Neural progenitor cell (in vitro differentiated cells): ENCODE measurements around the gene TTLL9. TPM values are rescaled to one million over a fixed set of nuclear protein-coding genes. Genes with fewer than 3 reads are reported as not detected.

ENCODE experiments used
- DNase-seq: peaks from one replicate; pipeline ENCODE4 v3.0.0-alpha.2; 2016; ENCODE audit warnings: low spot score
- H2AFZ ChIP-seq: fragments of 200-600 bp; sonication (generic); replicated peaks from 2 replicates; pipeline ENCODE4 v1.6.1; 2016; ENCODE audit warnings: antibody characterized with exemption
- H3F3A ChIP-seq: fragments of 200-600 bp; sonication (generic); 2 replicates; pipeline ENCODE4 v1.6.1; 2016; ENCODE audit warnings: antibody characterized with exemption, low read depth
- H3K27ac ChIP-seq: fragments of 200-600 bp; sonication (generic); 2 replicates; pipeline ENCODE4 v1.5.1; 2016; ENCODE audit warnings: mild to moderate bottlenecking
- H3K27me3 ChIP-seq: fragments of 200-600 bp; sonication (generic); 2 replicates; pipeline ENCODE4 v1.6.1; 2016; ENCODE audit warnings: mild to moderate bottlenecking, moderate library complexity
- H3K36me3 ChIP-seq: fragments of 200-600 bp; sonication (generic); 2 replicates; pipeline ENCODE4 v1.5.1; 2016
- H3K4me1 ChIP-seq: fragments of 200-600 bp; sonication (generic); 2 replicates; pipeline ENCODE4 v1.6.1; 2016; ENCODE audit warnings: mixed run types
- H3K4me2 ChIP-seq: fragments of 200-600 bp; sonication (generic); 2 replicates; pipeline ENCODE4 v1.6.1; 2016
- H3K4me3 ChIP-seq: fragments of 200-600 bp; sonication (generic); 2 replicates; pipeline ENCODE4 v1.5.1; 2016
- H3K79me2 ChIP-seq: fragments of 200-600 bp; sonication (generic); 2 replicates; pipeline ENCODE4 v1.6.1; 2016; ENCODE audit warnings: low read depth
- H3K9ac ChIP-seq: fragments of 200-600 bp; sonication (generic); 2 replicates; pipeline ENCODE4 v1.6.1; 2016
- H3K9me3 ChIP-seq: fragments of 200-600 bp; sonication (generic); 2 replicates; pipeline ENCODE4 v1.5.1; 2016; ENCODE audit warnings: low read depth
- H4K20me1 ChIP-seq: fragments of 200-600 bp; sonication (generic); 2 replicates; pipeline ENCODE4 v1.6.1; 2016; ENCODE audit warnings: low read depth
- H3K27ac Mint-ChIP-seq: 3 replicates; pipeline ENCODE4 v1.8.0; 2021; ENCODE audit warnings: mixed read lengths
- H3K27me3 Mint-ChIP-seq: 2 replicates; pipeline ENCODE4 v1.8.0; 2022; ENCODE audit warnings: low read depth, mild to moderate bottlenecking, inconsistent platforms, moderate library complexity, mixed read lengths; ENCODE audit not compliant: insufficient read depth
- H3K36me3 Mint-ChIP-seq: 3 replicates; pipeline ENCODE4 v1.8.0; 2021; ENCODE audit warnings: mixed read lengths
- H3K4me1 Mint-ChIP-seq: 3 replicates; pipeline ENCODE4 v1.8.0; 2021; ENCODE audit warnings: mixed read lengths
- H3K4me3 Mint-ChIP-seq: 3 replicates; pipeline ENCODE4 v1.8.0; 2021; ENCODE audit warnings: mild to moderate bottlenecking, moderate library complexity, mixed read lengths
- H3K9me3 Mint-ChIP-seq: 3 replicates; pipeline ENCODE4 v1.8.0; 2020; ENCODE audit warnings: mixed read lengths
- EZH2 ChIP-seq: fragments of 200-600 bp; sonication (generic); IDR thresholded peaks from 2 replicates; pipeline ENCODE4 v1.6.1; 2017; ENCODE audit warnings: antibody characterized with exemption, mild to moderate bottlenecking, moderate library complexity
- EZH2phosphoT487 ChIP-seq: fragments of 200-600 bp; sonication (generic); IDR thresholded peaks from 2 replicates; pipeline ENCODE4 v1.6.1; 2017; ENCODE audit warnings: antibody characterized with exemption
- total RNA-seq: library from RNA; depleted of rRNA; stranded (reverse); fragments of >200 nt; gene quantifications from 2 replicates; pipeline ENCODE4 v1.2.3, GENCODE V29; 2015; ENCODE audit warnings: low replicate concordance
- TF ChIP-seq, protein P1 (sequence below): fragments of 200-600 bp; sonication (generic); IDR thresholded peaks from 2 replicates; pipeline ENCODE4 v1.5.1; 2017; ENCODE audit warnings: antibody characterized with exemption, mild to moderate bottlenecking

The TTLL9 gene
- total RNA-seq, 1 donor from 2014 or later: not detected

DNA sequence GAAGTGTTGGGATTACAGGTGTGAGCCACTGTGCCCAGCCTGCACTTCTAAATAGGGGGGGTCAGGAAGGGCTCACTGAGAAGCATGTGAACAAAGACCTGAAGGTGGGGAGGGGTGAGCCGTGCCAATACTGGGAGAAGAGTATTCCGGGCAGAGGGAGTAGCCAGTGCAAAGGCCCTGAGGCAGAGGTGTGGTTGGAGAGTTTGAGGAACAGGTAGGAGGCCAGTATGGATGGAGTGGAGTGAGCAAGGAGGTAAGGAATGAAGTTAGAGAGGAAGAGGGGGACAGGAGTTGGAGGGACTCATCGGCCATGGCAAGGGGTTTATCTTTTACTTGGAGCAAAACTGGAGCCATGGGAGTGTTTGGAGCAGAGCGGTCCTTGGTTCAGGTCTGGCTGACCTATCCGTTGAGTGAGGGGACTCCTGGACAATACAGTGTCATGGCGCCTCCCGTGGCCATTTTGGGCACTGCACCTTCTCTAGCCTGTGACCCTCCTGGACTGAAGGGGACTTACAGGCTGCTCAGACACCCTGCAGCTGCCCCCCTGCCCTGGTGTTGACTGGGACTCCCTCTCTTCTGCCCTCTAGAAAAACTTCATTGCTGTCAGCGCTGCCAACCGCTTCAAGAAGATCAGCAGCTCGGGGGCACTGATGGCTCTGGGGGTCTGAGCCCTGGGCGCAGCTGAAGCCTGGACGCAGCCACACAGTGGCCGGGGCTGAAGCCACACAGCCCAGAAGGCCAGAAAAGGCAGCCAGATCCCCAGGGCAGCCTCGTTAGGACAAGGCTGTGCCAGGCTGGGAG, 37.1 kb upstream of the TTLL9 start:
- peak overlapping the region; percentile 21 for H3K4me3 Mint-ChIP-seq
- H3K27ac ChIP-seq: no peak overlapping the region

DNA sequence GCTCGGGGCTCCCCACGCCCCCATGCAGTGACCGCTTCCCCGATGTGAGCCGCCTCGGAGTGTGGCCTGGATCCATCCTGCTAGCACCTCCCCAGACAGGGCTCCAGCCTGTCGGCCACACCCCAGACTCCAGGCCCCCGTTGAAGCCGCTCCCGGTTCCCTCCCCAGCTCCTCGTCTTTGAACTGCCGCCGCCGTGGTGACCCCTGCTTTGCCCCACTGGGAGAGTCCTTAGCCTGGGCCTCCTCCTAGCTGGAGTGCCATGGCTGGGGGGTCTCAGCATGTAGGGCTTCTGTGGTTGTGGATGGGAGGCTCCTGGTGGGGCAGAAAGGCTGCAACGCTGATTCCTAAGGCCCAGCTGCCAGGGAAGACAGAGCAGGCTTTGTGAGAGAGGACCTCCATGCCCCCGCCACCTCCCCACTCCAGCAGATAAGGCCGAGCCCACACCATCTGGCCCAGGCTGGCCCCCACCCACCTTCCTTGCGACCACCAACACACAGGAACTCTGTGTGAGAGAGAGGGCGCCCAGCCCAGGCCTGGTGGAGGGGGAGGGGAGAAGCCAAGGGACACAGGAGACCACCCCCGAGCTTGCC, 36.4 kb upstream of the TTLL9 start:
- H3K27me3 ChIP-seq: no peaks in the 10 kb centered on the region
- H4K20me1 ChIP-seq: no peaks in the 10 kb centered on the region
- no peak overlapping the region for H3K9ac ChIP-seq
- H3K27ac ChIP-seq: no peak overlapping the region
- H3K4me2 ChIP-seq: no peak overlapping the region
- no peaks in the 10 kb centered on the region for H3K9me3 Mint-ChIP-seq
- peaks cover 25% of the 10 kb centered on the region for H3K4me1 Mint-ChIP-seq
- no peaks in the 10 kb centered on the region for H3K79me2 ChIP-seq
- no peak overlapping the region for H3K27ac Mint-ChIP-seq
- no peaks in the 10 kb centered on the region for H3K36me3 Mint-ChIP-seq
- peaks cover 3% of the 10 kb centered on the region for H3K27me3 Mint-ChIP-seq
- H3F3A ChIP-seq: peaks cover 14% of the 10 kb centered on the region
- no peak for DNase-seq
- no peak overlapping the region for H2AFZ ChIP-seq
- H3K4me1 ChIP-seq: peaks cover 22% of the 10 kb centered on the region
- TF ChIP-seq, protein P1, sequence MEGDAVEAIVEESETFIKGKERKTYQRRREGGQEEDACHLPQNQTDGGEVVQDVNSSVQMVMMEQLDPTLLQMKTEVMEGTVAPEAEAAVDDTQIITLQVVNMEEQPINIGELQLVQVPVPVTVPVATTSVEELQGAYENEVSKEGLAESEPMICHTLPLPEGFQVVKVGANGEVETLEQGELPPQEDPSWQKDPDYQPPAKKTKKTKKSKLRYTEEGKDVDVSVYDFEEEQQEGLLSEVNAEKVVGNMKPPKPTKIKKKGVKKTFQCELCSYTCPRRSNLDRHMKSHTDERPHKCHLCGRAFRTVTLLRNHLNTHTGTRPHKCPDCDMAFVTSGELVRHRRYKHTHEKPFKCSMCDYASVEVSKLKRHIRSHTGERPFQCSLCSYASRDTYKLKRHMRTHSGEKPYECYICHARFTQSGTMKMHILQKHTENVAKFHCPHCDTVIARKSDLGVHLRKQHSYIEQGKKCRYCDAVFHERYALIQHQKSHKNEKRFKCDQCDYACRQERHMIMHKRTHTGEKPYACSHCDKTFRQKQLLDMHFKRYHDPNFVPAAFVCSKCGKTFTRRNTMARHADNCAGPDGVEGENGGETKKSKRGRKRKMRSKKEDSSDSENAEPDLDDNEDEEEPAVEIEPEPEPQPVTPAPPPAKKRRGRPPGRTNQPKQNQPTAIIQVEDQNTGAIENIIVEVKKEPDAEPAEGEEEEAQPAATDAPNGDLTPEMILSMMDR: no peak
- TF ChIP-seq EZH2phosphoT487: no peak
- TF ChIP-seq EZH2: no peak
- H3K4me3 ChIP-seq: no peak overlapping the region
- H3K9me3 ChIP-seq: no peaks in the 10 kb centered on the region
- H3K4me3 Mint-ChIP-seq: no peak overlapping the region
- H3K36me3 ChIP-seq: no peaks in the 10 kb centered on the region

More for the DNA sequence above, 37.1 kb upstream of the TTLL9 start:
- Mint-ChIP-seq H3K27ac (peak overlapping the region; percentile 10), H3K36me3 (no peaks in the 10 kb centered on the region), H3K27me3 (peaks cover 3% of the 10 kb centered on the region), H3K4me1 (peaks cover 25% of the 10 kb centered on the region), H3K9me3 (no peaks in the 10 kb centered on the region)
- Histone ChIP-seq H3K79me2 (no peaks in the 10 kb centered on the region), H3K27me3 (no peaks in the 10 kb centered on the region), H3K4me3 (no peak overlapping the region), H3K4me2 (no peak overlapping the region), H3K4me1 (peaks cover 22% of the 10 kb centered on the region), H3K9me3 (no peaks in the 10 kb centered on the region), H2AFZ (no peak overlapping the region), H3F3A (peaks cover 14% of the 10 kb centered on the region), H3K9ac (no peak overlapping the region), H3K36me3 (no peaks in the 10 kb centered on the region), H4K20me1 (no peaks in the 10 kb centered on the region)
- peak; percentile 87 for DNase-seq
- TF ChIP-seq EZH2 (no peak), EZH2phosphoT487 (no peak)
- TF ChIP-seq, protein P1: peak; percentile 93

DNA sequence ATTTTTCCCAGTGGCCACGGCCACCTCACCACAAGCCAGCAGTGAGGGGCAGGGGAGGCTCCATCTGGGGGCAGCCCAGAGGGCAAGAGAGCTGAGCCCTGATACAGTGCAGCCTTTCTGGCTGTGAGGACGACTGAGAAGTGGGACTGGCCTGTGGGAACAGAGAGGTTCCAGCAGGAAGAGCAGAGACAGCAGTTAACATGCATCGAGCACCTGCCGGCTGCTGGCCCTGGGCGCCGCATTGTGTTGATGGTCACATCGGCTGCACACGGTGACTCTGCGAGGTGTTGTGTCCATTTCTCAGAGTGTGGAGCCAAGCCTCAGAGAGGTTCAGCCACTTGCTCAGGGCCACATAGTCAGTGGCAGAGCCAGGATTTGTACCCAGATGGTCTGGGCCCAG, 34.9 kb upstream of the TTLL9 start:
- H3K9ac ChIP-seq: no peak overlapping the region
- H3K4me3 Mint-ChIP-seq: no peak overlapping the region
- H3K27ac ChIP-seq: no peak overlapping the region
- no peak overlapping the region for H3K4me2 ChIP-seq
- H3K79me2 ChIP-seq: no peaks in the 10 kb centered on the region
- H3K4me3 ChIP-seq: no peak overlapping the region
- H3K9me3 Mint-ChIP-seq: no peaks in the 10 kb centered on the region
- H3K36me3 ChIP-seq: no peaks in the 10 kb centered on the region
- no peak overlapping the region for H3K27ac Mint-ChIP-seq
- DNase-seq: no peak
- H3K27me3 ChIP-seq: no peaks in the 10 kb centered on the region
- peaks cover 3% of the 10 kb centered on the region for H3K27me3 Mint-ChIP-seq
- H3K4me1 ChIP-seq: peaks cover 22% of the 10 kb centered on the region
- no peak overlapping the region for H2AFZ ChIP-seq
- H3K9me3 ChIP-seq: no peaks in the 10 kb centered on the region
- peaks cover 15% of the 10 kb centered on the region for H3K4me1 Mint-ChIP-seq
- H3K36me3 Mint-ChIP-seq: no peaks in the 10 kb centered on the region
- TF ChIP-seq, protein P1: no peak
- TF ChIP-seq EZH2phosphoT487: no peak
- TF ChIP-seq EZH2: no peak
- peaks cover 14% of the 10 kb centered on the region for H3F3A ChIP-seq
- no peaks in the 10 kb centered on the region for H4K20me1 ChIP-seq
